Tibial artery (tissue), 4 donors: ENCODE results near the gene LEFTY2.

Experiments used
- DNase-seq, 2 donors: peaks; one replicate each; pipeline ENCODE4 v3.0.0-alpha.2; 2019
- H3K27ac ChIP-seq, 2 donors: fragments of 200-600 bp; sonication (generic) in 1 of 2; 1 replicate in 1 of 2; 2 replicates in 1 of 2; pipeline ENCODE4 v1.5.1; 2018 to 2019; ENCODE audit warnings: mild to moderate bottlenecking in 1 of 2
- H3K27me3 ChIP-seq, 2 donors: fragments of 200-600 bp; sonication (generic) in 1 of 2; one replicate each; pipeline versions ENCODE4 v1.5.1 to v1.6.0; 2016 to 2019
- H3K36me3 ChIP-seq, 3 donors: fragments of 200-600 bp; sonication (generic) in 2 of 3; one replicate each; pipeline ENCODE4 v1.5.1; 2016 to 2019; ENCODE audit warnings: mild to moderate bottlenecking in 2 of 3
- H3K4me1 ChIP-seq, 4 donors: fragments of 200-600 bp; sonication (generic) in 2 of 4; 1 replicate in 3 of 4; 2 replicates in 1 of 4; pipeline ENCODE4 v1.5.1; 2016 to 2019
- H3K4me3 ChIP-seq, 2 donors: fragments of 200-600 bp; sonication (generic) in 1 of 2; 1 replicate in 1 of 2; 2 replicates in 1 of 2; pipeline ENCODE4 v1.5.1; 2018 to 2019; ENCODE audit warnings: mild to moderate bottlenecking in 2 of 2
- H3K9me3 ChIP-seq, 3 donors: fragments of 200-600 bp; sonication (generic) in 1 of 3; one replicate each; pipeline ENCODE4 v1.5.1; 2016 to 2019
- CTCF ChIP-seq, 2 experiments: fragments of 200-600 bp in 1 of 2; fragments of 450-650 bp in 1 of 2; IDR thresholded peaks; one replicate each; pipeline ENCODE4 v1.5.1; 2017 to 2019; ENCODE audit warnings: antibody characterized with exemption in 2 of 2, mild to moderate bottlenecking in 1 of 2, moderate library complexity in 1 of 2
- intact Hi-C: fragments of 100-400 bp; cut with DNase I; formaldehyde crosslinking; loops from one replicate; pipeline ENCODE4 v1.15.0; 2023; ENCODE audit warnings: low total_unique reads

The LEFTY2 gene

GRCh38 chr1:225921734-225922709 is 19.0 kb downstream of the LEFTY2 start:
- intact Hi-C loops = no loop called here
- Histone ChIP-seq H3K9me3 (no peaks in the 10 kb centered on the region), H3K36me3 (peaks cover 0 to 33% (median 31%) of the 10 kb centered on the region in 3 donors), H3K27me3 (no peaks in the 10 kb centered on the region), H3K4me3 (no peak overlapping the region), H3K4me1 (peaks cover 4 to 35% (median 18%) of the 10 kb centered on the region in 4 donors), H3K27ac (no peak overlapping the region)
- DNase-seq = no peak
- TF ChIP-seq CTCF (IDR thresholded peaks at IDR 0.05) = no peak

GRCh38 chr1:225919906-225920305 is 21.1 kb downstream of the LEFTY2 start:
- Histone ChIP-seq H3K4me3 (no peak overlapping the region), H3K27ac (peak overlapping the region in 1 of 2 donors; percentile 8), H3K27me3 (no peaks in the 10 kb centered on the region), H3K4me1 (peaks cover 4 to 33% (median 18%) of the 10 kb centered on the region in 4 donors), H3K9me3 (no peaks in the 10 kb centered on the region), H3K36me3 (peaks cover 0 to 54% (median 31%) of the 10 kb centered on the region in 3 donors)
- intact Hi-C loops = loop anchor here (10.0 kb wide), 1 partner anchor 55 kb away; no protein-coding TSS in a partner anchor
- no peak for TF ChIP-seq CTCF (IDR thresholded peaks at IDR 0.05)
- DNase-seq = peak; percentile 77 to 80

GRCh38 chr1:225918280-225918679 is 22.7 kb downstream of the LEFTY2 start:
- no peaks in the 10 kb centered on the region for H3K9me3 ChIP-seq
- peaks cover 0 to 68% (median 31%) of the 10 kb centered on the region in 3 donors for H3K36me3 ChIP-seq
- no peak for DNase-seq
- no peak overlapping the region for H3K4me3 ChIP-seq
- H3K4me1 ChIP-seq = peaks cover 4 to 25% (median 14%) of the 10 kb centered on the region in 4 donors
- H3K27me3 ChIP-seq = no peaks in the 10 kb centered on the region
- intact Hi-C loops = loop anchor here (10.0 kb wide), 1 partner anchor 57 kb away; no protein-coding TSS in a partner anchor
- no peak overlapping the region for H3K27ac ChIP-seq
- TF ChIP-seq CTCF (IDR thresholded peaks at IDR 0.05) = no peak

GRCh38 chr1:225917536-225917935 is 23.5 kb downstream of the LEFTY2 start:
- Histone ChIP-seq H3K27me3 (no peaks in the 10 kb centered on the region), H3K4me3 (no peak overlapping the region), H3K27ac (no peak overlapping the region), H3K9me3 (no peaks in the 10 kb centered on the region), H3K36me3 (peaks cover 0 to 68% (median 31%) of the 10 kb centered on the region in 3 donors), H3K4me1 (peaks cover under 1 to 17% (median 7%) of the 10 kb centered on the region in 4 donors)
- no peak for DNase-seq
- TF ChIP-seq CTCF (IDR thresholded peaks at IDR 0.05) = no peak
- intact Hi-C loops = loop anchor here (10.0 kb wide), 1 partner anchor 57 kb away; no protein-coding TSS in a partner anchor

GRCh38 chr1:225917101-225917500 is 23.9 kb downstream of the LEFTY2 start:
- Histone ChIP-seq H3K27ac (no peak overlapping the region), H3K4me3 (no peak overlapping the region), H3K9me3 (no peaks in the 10 kb centered on the region), H3K36me3 (peaks cover 0 to 66% (median 31%) of the 10 kb centered on the region in 3 donors), H3K27me3 (no peaks in the 10 kb centered on the region), H3K4me1 (peaks cover 0 to 13% (median 4%) of the 10 kb centered on the region in 4 donors)
- no peak for TF ChIP-seq CTCF (IDR thresholded peaks at IDR 0.05)
- DNase-seq = no peak
- intact Hi-C loops = loop anchor here (10.0 kb wide), 1 partner anchor 58 kb away; no protein-coding TSS in a partner anchor
